ENCODE measurements around the gene GSK3A.

DNA sequence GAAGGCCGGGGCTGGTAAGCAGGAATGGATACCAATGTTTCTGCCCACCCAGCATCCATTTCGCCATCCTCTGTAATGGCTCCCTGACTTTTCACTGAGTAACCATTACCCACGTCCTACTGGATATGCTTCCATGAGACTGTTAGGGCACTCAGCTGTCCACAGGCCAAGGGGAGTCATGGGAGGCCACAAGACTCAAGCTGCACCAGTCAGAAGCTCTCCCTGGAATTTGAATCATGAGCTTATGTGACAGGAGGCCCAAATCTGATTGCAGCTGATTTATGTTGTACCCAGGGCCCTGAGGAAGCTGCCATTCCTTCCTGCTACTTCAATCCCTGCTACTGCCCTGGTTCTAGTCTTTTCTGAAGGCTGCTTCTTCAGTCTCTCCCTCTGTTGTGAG, 53.3 kb downstream of the GSK3A start:
- TF ChIP-seq YY1 (IDR thresholded peaks at IDR 0.05; ENCODE audit: insufficient read depth, insufficient read length), result no peak
- no peak for TF ChIP-seq ZNF274 (IDR thresholded peaks at IDR 0.05; ENCODE audit: low read depth, low read length)
